Neural progenitor cell (in vitro differentiated cells): Measurements from ENCODE around the gene ZNF628. TPM values are rescaled to one million over a fixed set of nuclear protein-coding genes. Genes with fewer than 3 reads are reported as not detected.
A peak's percentile ranks its signal among the peaks of the same experiment; 100 is the strongest.

Experiments
- DNase-seq: peaks from one replicate; pipeline ENCODE4 v3.0.0-alpha.2; 2016; ENCODE audit warnings: low spot score
- H2AFZ ChIP-seq: fragments of 200-600 bp; sonication (generic); replicated peaks from 2 replicates; pipeline ENCODE4 v1.6.1; 2016; ENCODE audit warnings: antibody characterized with exemption
- H3F3A ChIP-seq: fragments of 200-600 bp; sonication (generic); 2 replicates; pipeline ENCODE4 v1.6.1; 2016; ENCODE audit warnings: antibody characterized with exemption, low read depth
- H3K27ac ChIP-seq: fragments of 200-600 bp; sonication (generic); 2 replicates; pipeline ENCODE4 v1.5.1; 2016; ENCODE audit warnings: mild to moderate bottlenecking
- H3K27me3 ChIP-seq: fragments of 200-600 bp; sonication (generic); 2 replicates; pipeline ENCODE4 v1.6.1; 2016; ENCODE audit warnings: mild to moderate bottlenecking, moderate library complexity
- H3K36me3 ChIP-seq: fragments of 200-600 bp; sonication (generic); 2 replicates; pipeline ENCODE4 v1.5.1; 2016
- H3K4me1 ChIP-seq: fragments of 200-600 bp; sonication (generic); 2 replicates; pipeline ENCODE4 v1.6.1; 2016; ENCODE audit warnings: mixed run types
- H3K4me2 ChIP-seq: fragments of 200-600 bp; sonication (generic); 2 replicates; pipeline ENCODE4 v1.6.1; 2016
- H3K4me3 ChIP-seq: fragments of 200-600 bp; sonication (generic); 2 replicates; pipeline ENCODE4 v1.5.1; 2016
- H3K79me2 ChIP-seq: fragments of 200-600 bp; sonication (generic); 2 replicates; pipeline ENCODE4 v1.6.1; 2016; ENCODE audit warnings: low read depth
- H3K9ac ChIP-seq: fragments of 200-600 bp; sonication (generic); 2 replicates; pipeline ENCODE4 v1.6.1; 2016
- H3K9me3 ChIP-seq: fragments of 200-600 bp; sonication (generic); 2 replicates; pipeline ENCODE4 v1.5.1; 2016; ENCODE audit warnings: low read depth
- H4K20me1 ChIP-seq: fragments of 200-600 bp; sonication (generic); 2 replicates; pipeline ENCODE4 v1.6.1; 2016; ENCODE audit warnings: low read depth
- H3K27ac Mint-ChIP-seq: 3 replicates; pipeline ENCODE4 v1.8.0; 2021; ENCODE audit warnings: mixed read lengths
- H3K27me3 Mint-ChIP-seq: 2 replicates; pipeline ENCODE4 v1.8.0; 2022; ENCODE audit warnings: low read depth, mild to moderate bottlenecking, inconsistent platforms, moderate library complexity, mixed read lengths; ENCODE audit not compliant: insufficient read depth
- H3K36me3 Mint-ChIP-seq: 3 replicates; pipeline ENCODE4 v1.8.0; 2021; ENCODE audit warnings: mixed read lengths
- H3K4me1 Mint-ChIP-seq: 3 replicates; pipeline ENCODE4 v1.8.0; 2021; ENCODE audit warnings: mixed read lengths
- H3K4me3 Mint-ChIP-seq: 3 replicates; pipeline ENCODE4 v1.8.0; 2021; ENCODE audit warnings: mild to moderate bottlenecking, moderate library complexity, mixed read lengths
- H3K9me3 Mint-ChIP-seq: 3 replicates; pipeline ENCODE4 v1.8.0; 2020; ENCODE audit warnings: mixed read lengths
- EZH2 ChIP-seq: fragments of 200-600 bp; sonication (generic); IDR thresholded peaks from 2 replicates; pipeline ENCODE4 v1.6.1; 2017; ENCODE audit warnings: antibody characterized with exemption, mild to moderate bottlenecking, moderate library complexity
- EZH2phosphoT487 ChIP-seq: fragments of 200-600 bp; sonication (generic); IDR thresholded peaks from 2 replicates; pipeline ENCODE4 v1.6.1; 2017; ENCODE audit warnings: antibody characterized with exemption
- total RNA-seq: library from RNA; depleted of rRNA; stranded (reverse); fragments of >200 nt; gene quantifications from 2 replicates; pipeline ENCODE4 v1.2.3, GENCODE V29; 2015; ENCODE audit warnings: low replicate concordance
- TF ChIP-seq, protein P1 (sequence below): fragments of 200-600 bp; sonication (generic); IDR thresholded peaks from 2 replicates; pipeline ENCODE4 v1.5.1; 2017; ENCODE audit warnings: antibody characterized with exemption, mild to moderate bottlenecking

Gene ZNF628
- total RNA-seq, 1 donor from 2014 or later, result not detected

DNA sequence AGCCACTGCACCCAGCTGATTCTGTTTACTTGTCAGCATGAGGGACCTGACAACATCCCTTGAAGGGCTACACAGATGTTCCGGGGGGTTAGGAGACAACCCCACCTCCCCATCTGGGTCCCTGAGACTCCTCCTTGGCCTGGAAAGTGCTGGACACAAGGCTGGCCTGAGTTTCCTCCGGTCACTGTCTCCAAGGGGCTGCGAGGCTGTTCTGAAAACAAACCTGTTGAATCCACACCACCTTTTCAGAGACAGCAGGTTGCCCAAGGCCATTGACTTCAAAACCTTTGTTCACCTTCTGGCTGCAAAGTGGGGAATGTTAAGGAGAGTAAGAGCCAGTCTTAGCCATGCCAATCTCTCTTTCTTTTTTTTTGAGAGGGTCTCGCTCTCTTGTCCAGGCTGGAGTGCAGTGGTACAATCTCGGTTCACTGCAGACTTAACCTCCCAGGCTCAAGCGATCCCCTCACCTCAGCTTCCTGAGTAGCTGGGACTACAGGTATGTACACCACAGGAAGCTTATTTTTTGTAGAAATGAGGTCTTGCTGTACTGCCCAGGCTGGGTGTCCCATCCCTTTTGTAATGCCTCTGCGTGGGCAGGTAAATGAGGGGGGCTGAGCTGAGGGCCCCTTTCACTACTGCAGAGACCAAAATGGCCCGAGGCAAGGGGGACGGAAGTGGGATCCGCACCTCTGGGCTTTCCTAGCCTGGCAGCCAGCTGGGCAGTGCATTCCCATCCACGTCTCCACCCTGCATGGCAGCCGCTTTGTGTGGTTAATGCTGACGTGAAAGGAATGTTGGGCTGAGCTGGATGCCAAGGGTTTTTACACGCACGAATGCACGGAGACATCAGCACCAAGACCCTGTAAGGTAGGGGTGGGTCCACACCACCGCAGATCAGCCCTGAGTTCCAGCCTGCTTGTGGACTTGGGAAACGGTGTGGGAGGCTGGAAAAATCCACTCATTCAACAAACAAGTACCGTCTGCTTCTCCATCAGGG, 1.9 kb upstream of the ZNF628 start:
- TF ChIP-seq, protein P1, sequence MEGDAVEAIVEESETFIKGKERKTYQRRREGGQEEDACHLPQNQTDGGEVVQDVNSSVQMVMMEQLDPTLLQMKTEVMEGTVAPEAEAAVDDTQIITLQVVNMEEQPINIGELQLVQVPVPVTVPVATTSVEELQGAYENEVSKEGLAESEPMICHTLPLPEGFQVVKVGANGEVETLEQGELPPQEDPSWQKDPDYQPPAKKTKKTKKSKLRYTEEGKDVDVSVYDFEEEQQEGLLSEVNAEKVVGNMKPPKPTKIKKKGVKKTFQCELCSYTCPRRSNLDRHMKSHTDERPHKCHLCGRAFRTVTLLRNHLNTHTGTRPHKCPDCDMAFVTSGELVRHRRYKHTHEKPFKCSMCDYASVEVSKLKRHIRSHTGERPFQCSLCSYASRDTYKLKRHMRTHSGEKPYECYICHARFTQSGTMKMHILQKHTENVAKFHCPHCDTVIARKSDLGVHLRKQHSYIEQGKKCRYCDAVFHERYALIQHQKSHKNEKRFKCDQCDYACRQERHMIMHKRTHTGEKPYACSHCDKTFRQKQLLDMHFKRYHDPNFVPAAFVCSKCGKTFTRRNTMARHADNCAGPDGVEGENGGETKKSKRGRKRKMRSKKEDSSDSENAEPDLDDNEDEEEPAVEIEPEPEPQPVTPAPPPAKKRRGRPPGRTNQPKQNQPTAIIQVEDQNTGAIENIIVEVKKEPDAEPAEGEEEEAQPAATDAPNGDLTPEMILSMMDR, result no peak
- TF ChIP-seq EZH2, result no peak
- no peak for TF ChIP-seq EZH2phosphoT487
- Histone ChIP-seq H3K27me3 (no peaks in the 10 kb centered on the region), H3F3A (peaks cover 49% of the 10 kb centered on the region), H3K4me3 (no peak overlapping the region), H3K36me3 (no peaks in the 10 kb centered on the region), H3K4me2 (peak overlapping the region; percentile 1), H3K27ac (no peak overlapping the region), H4K20me1 (no peaks in the 10 kb centered on the region), H3K9ac (no peak overlapping the region), H2AFZ (no peak overlapping the region), H3K4me1 (peaks cover 35% of the 10 kb centered on the region), H3K79me2 (peaks cover 19% of the 10 kb centered on the region), H3K9me3 (no peaks in the 10 kb centered on the region)
- peak overlapping the region; percentile 21 for H3K27ac Mint-ChIP-seq
- no peaks in the 10 kb centered on the region for H3K9me3 Mint-ChIP-seq
- peak; percentile 61 for DNase-seq
- no peaks in the 10 kb centered on the region for H3K36me3 Mint-ChIP-seq
- H3K4me3 Mint-ChIP-seq, result peak overlapping the region; percentile 65
- H3K4me1 Mint-ChIP-seq, result peaks cover 45% of the 10 kb centered on the region
- peaks cover 15% of the 10 kb centered on the region for H3K27me3 Mint-ChIP-seq

- no peaks in the 10 kb centered on the region for H3K9me3 ChIP-seq
- H3K36me3 Mint-ChIP-seq, result peaks cover 2% of the 10 kb centered on the region
- peak overlapping the region; percentile 95 for H3K4me3 Mint-ChIP-seq
- H2AFZ ChIP-seq, result no peak overlapping the region
- H3K4me2 ChIP-seq, result peak overlapping the region; percentile 78
- no peaks in the 10 kb centered on the region for H3K27me3 ChIP-seq
- H3K27me3 Mint-ChIP-seq, result peaks cover 16% of the 10 kb centered on the region
- no peak overlapping the region for H3K27ac ChIP-seq
- H4K20me1 ChIP-seq, result no peaks in the 10 kb centered on the region
- DNase-seq, result no peak
- H3K79me2 ChIP-seq, result peaks cover 19% of the 10 kb centered on the region
- H3K9me3 Mint-ChIP-seq, result no peaks in the 10 kb centered on the region
- H3F3A ChIP-seq, result peaks cover 49% of the 10 kb centered on the region
- TF ChIP-seq EZH2phosphoT487 (no peak), EZH2 (no peak)
- TF ChIP-seq, protein P1, result no peak
- H3K4me1 ChIP-seq, result peaks cover 42% of the 10 kb centered on the region
- H3K9ac ChIP-seq, result no peak overlapping the region
- peak overlapping the region; percentile 72 for H3K4me3 ChIP-seq
- H3K27ac Mint-ChIP-seq, result peak overlapping the region; percentile 44
- no peaks in the 10 kb centered on the region for H3K36me3 ChIP-seq
- H3K4me1 Mint-ChIP-seq, result peaks cover 49% of the 10 kb centered on the region
Observed at GRCh38 chr19:55477905-55478304, 1.5 kb downstream of the ZNF628 start.

DNA sequence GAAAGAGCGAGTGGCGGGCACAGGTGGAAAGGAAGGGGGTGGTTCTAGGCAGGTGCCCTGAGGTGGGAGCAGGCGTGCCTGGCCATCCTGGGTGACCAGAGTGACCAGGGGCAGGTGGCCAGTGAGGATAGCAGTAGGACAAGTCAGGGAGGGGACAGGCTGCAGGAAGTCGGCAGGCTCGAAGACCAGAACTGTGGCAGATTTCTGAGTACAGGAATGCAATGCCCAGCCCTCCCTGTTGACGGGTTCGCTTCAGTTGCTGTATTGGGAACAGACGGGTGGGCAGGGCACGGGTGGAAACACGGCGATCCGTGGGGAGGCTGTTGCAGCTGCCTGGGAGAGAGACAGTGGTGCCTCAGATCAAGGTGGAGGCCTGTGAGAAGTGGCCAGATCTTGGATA, 1.9 kb downstream of the ZNF628 start:
- no peak for TF ChIP-seq EZH2
- TF ChIP-seq, protein P1, result no peak
- TF ChIP-seq EZH2phosphoT487, result no peak
- peaks cover 44% of the 10 kb centered on the region for H3F3A ChIP-seq
- no peak overlapping the region for H3K4me3 ChIP-seq
- H3K9me3 ChIP-seq, result no peaks in the 10 kb centered on the region
- H4K20me1 ChIP-seq, result no peaks in the 10 kb centered on the region
- H3K27ac Mint-ChIP-seq, result peak overlapping the region; percentile 44
- peaks cover 14% of the 10 kb centered on the region for H3K27me3 Mint-ChIP-seq
- no peaks in the 10 kb centered on the region for H3K36me3 ChIP-seq
- H3K9me3 Mint-ChIP-seq, result no peaks in the 10 kb centered on the region
- no peak for DNase-seq
- peaks cover 2% of the 10 kb centered on the region for H3K36me3 Mint-ChIP-seq
- H3K4me2 ChIP-seq, result no peak overlapping the region
- peaks cover 46% of the 10 kb centered on the region for H3K4me1 Mint-ChIP-seq
- H3K27me3 ChIP-seq, result no peaks in the 10 kb centered on the region
- no peak overlapping the region for H2AFZ ChIP-seq
- H3K9ac ChIP-seq, result no peak overlapping the region
- peaks cover 39% of the 10 kb centered on the region for H3K4me1 ChIP-seq
- no peak overlapping the region for H3K27ac ChIP-seq
- peaks cover 19% of the 10 kb centered on the region for H3K79me2 ChIP-seq
- peak overlapping the region; percentile 95 for H3K4me3 Mint-ChIP-seq
